HTR-8/SVneo (cell line): ENCODE measurements around the gene FLAD1.
"Not testable (repeated sequence)": the region's sequence is repeated elsewhere in the genome, so short reads cannot be mapped to it uniquely, and the experiment has no call there.

Source experiments
- DNase-seq: peaks from one replicate; pipeline ENCODE4 v3.0.0; 2011; ENCODE audit warnings: low spot score, mixed read lengths; ENCODE audit not compliant: insufficient read length
- FAIRE-seq: peaks from 2 replicates; lab custom pipeline; 2011; peaks lifted over from hg19 to GRCh38; lab: Jason Lieb, UNC

FLAD1 gene

DNA sequence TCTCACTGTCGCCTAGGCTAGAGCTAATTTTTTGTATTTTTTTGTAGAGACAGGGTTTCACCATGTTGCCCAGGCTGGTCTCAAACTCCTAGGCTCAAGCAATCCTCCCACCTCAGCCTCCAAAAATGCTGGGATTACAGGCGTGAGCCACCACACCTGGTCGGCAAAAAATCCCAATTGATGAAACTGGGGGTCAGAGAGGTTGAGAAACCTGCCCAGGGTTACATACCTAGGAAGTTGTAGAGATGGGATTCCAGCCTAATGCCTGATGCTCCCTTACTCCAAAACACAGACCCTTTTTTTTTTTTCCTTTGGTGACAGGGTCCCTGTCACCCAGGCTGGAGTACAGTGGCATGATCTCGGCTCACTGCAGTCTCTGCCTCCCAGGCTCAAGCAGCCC lies 3.6 kb downstream of the FLAD1 start:
- FAIRE-seq, DNase-seq: not testable (repeated sequence)

DNA sequence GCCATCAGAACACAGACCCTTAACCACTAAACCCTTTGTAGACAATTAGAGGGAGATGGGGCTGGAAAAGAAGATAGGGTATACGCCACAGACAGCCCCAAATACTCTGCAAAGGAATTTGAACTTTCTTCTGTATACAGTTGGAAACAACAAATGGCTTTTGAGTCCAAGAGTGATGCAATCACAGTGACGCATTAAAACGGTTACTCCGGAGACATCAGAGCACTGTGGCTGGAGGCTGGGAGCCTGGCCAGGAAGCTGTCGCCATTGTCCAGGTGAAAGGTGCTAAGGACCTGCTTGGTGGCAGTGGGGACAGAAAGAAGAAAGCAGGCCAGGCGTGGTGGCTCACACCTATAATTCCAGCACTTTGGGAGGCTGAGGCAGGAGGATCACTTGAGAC lies 4.2 kb downstream of the FLAD1 start:
- no peak for FAIRE-seq
- DNase-seq: no peak

DNA sequence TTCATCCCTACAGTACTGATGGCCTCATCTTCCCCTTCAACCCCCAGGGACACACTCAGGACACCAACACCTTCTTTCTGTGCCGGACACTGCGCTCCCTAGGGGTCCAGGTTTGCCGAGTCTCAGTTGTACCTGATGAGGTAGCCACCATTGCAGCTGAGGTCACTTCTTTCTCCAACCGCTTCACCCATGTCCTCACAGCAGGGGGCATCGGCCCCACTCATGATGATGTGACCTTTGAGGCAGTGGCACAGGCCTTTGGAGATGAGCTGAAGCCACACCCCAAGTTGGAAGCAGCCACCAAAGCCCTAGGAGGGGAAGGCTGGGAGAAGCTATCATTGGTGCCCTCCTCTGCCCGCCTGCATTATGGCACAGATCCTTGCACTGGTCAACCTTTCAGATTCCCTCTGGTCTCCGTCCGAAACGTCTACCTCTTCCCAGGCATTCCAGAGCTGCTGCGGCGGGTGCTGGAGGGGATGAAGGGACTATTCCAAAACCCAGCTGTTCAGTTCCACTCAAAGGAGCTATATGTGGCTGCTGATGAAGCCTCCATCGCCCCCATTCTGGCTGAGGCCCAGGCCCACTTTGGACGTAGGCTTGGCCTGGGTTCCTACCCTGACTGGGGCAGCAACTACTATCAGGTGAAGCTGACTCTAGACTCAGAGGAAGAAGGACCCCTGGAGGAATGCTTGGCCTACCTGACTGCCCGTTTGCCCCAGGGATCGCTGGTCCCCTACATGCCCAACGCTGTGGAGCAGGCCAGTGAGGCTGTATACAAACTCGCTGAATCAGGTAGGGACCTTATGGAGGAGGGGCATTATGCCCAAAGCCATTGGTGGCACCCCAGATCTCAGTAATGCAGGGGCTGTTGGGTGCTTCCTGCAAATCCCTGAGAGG lies 5.2 kb downstream of the FLAD1 start:
- DNase-seq: no peak
- no peak for FAIRE-seq

DNA sequence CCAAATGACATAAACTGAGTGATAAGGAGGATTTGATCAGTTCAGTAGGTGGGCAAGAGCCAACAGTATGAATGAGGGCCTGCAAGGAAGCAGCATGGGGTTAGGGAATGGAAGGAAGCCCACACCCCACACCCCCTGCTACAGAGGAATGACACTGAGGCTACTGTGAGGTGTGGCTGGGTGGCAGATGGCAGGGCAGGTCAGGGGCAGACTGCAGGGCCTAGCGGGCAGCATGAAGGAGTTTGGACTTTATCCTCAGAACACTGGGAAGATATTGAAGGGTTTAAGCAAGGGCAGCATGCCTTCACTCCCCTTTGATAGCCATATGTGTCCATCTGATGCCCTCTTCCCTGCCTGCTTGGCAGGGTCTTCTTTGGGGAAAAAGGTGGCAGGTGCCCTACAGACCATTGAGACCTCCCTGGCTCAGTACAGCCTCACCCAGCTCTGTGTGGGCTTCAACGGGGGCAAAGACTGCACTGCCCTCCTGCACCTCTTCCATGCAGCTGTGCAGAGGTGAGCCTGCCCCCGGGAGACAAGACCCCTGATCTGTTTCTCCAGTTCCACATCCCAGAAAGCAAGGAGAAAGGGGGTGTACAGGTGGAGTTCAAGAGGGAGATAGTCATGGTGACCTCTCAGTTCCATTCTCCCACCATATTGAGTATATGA lies 6.2 kb downstream of the FLAD1 start:
- FAIRE-seq: no peak

DNA sequence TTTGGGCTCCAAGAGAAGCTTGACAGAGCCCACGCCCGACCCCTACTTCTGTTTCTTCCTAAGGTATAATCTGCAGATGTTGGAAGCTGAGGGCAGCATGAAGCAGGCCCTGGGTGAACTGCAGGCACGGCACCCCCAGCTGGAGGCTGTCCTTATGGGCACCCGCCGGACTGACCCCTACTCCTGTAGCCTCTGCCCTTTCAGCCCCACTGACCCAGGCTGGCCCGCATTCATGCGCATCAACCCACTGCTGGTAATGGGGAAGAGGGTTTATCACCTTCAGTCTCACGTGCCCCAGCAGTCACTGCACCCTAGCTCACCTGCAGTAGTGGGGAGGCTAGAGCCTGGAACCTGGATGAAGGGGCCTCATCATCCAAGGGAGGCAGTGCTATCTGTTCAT lies 7.1 kb downstream of the FLAD1 start:
- FAIRE-seq: no peak
- no peak for DNase-seq

More for the DNA sequence above, 6.2 kb downstream of the FLAD1 start:
- no peak for DNase-seq

DNA sequence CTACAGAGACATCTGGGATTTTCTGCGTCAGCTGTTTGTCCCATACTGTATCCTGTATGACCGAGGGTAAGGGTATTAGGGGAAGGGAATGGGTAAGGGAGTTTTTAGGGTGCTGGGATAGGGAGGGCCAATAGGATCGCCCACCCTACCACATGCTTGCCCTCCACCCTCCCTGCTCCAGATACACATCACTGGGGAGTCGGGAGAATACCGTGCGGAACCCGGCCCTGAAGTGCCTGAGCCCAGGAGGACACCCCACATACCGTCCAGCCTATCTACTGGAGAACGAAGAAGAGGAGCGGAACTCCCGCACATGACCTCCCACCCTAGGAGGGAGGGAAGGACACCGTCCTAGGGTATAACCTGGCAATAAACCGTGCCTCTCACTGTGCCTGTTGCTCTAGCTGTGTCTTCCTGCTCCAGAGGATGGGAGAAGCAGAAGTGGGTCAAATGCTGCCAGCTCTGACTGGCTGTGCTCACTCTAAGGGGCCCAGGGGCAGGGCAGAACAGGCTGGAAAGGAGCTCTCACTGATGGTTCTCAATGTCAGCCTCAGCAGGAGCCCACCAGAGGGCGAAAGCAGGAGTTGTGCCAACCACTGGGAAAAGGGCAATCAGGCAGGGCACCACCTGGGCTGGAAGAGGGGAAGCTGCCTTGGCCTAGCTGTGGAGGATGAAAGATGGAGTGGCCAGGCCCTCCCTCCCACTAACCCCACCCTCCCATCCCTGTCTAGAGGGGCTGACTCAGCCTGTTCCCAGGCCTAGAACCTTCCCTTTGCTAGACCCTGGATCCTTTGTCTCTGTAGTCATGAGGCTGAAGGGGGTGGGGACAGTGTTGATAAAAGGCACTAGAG lies 9.8 kb downstream of the FLAD1 start:
- FAIRE-seq: no peak
- no peak for DNase-seq

DNA sequence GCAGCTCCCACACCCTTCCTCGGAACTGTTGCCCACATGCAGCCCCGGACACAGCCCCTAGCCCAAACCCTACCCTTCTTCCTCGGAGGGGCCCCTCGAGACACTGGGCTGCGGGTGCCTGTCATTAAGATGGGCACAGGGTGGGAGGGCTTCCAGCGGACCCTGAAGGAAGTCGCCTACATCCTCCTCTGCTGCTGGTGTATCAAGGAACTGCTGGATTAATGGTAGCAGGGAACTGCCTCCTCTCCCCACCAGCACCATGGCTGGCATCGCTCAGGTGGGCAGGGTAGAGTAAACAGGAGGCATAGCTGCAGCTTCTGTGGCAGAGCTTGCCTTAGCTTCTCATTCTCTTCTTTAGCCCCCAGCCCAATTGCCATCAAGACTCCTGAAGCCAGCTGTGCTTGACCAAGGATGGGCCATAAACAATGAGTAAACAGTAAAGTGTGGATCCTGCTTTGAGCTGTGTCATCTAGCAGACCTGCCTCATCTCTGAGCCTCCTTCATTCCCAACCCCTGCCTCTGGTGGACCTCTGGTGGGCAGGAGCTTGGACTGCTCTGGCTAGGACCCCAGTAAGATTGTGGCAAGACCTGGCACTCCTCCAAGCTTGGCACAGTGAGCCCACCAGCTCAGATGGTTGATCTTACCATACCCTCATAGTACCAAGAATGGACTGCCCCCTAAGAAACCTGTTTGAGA lies 10.6 kb downstream of the FLAD1 start, which contains the start of gene LENEP:
Gene LENEP (plus strand): TSS at position 15 of the 697 bp plus-strand sequence. CDS start 22 bp downstream, at position 37.
- FAIRE-seq: no peak
- no peak for DNase-seq

DNA sequence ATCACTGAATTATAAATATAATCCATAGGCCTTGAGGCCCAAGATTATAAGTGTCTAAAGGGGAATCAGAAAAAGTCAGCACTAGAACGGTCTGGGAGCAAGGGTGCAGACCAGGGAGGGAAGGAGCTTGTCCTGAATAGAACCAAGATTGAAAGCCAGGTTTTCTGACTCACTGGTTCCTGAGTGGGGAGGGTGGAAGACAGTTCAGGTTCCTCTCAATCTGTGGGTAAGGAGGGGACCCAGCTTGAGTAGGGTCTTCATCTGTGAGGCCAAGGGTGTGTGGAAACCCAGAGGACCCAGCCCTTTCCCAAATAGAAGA lies 11.1 kb downstream of the FLAD1 start:
- no peak for DNase-seq
- FAIRE-seq: no peak

DNA sequence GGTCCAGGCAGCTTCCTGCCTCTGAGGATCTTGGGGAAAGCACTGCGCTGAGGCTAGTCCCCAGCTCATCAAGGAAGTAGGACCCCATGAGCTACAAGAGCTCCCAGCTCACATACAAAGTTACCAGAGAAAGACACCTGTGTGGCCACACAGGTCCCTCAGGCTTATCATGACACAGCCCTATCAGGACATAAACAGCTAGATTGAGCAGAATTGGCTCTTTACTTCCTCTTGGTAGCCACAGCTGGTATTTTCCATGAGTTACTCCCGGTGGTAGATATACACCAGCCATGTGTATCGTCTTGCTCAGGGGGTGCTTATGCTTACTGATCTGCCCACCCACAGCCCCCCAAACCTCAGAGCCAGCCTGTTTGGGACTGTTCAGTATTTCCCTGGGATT lies 11.4 kb downstream of the FLAD1 start:
- no peak for FAIRE-seq
- no peak for DNase-seq

DNA sequence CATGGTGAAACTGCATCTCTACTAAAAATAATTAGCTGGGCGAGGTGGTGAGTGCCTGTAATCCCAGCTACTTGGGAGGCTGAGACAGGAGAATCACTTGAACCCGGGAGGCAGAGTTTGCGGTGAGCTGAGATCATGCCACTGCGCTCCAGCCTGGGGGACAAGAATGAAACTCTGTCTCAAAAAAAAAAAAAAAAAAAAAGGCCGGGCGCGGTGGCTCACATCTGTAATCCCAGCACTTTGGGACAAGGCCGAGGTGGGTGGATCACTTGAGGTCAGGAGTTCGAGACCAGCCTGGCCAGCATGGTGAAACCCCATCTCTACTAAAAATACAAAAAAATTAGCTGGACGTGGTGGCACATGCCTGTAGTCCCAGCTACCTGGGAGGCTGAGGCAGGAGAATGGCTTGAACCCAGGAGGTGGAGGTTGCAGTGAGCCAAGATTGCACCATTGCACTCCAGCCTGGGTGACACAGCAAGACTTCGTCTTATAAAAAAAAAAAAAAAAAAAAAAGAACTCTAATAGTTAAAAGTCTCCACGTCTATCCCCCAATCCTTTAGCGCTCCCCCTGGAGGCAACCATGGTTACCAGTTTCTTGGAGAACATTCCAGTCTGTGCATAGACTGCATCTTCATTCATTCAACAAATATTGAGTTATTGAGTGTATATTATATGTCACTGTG lies 12.3 kb downstream of the FLAD1 start:
- DNase-seq, FAIRE-seq: not testable (repeated sequence)

DNA sequence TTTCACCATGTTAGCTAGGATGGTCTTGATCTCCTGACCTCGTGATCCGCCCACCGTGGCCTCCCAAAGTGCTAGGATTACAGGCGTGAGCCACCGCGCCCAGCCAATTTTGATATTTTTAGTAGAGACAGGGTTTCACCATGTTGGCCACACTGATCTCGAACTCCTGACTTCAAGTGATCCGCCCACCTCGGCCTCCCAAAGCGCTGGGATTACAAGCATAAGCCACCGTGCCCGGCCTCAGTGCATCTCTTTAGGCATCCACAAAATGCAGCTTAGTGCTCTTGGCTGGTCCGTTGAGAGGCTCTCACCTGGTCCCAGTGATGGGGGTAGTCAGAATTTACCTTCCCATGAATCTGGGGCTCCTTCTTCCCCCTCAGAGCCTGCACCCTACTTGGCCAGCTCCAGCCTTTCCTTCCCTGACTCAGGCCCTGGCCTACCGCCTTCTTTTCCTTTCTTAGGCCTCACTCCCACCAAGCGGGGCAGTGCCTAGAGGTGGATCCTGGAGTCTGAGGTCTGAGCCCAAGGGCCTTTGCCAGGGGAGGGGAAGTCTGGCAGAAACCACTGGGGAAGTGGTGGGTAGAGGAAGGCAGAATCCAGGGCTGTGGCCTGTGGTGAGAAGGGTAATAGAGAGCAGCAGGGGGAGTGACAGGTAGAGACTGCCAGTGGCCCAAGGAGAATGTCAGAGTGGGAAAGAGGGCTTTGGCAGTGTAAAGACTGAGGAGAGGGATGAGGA lies 14.0 kb downstream of the FLAD1 start:
- DNase-seq (no peak), FAIRE-seq (no peak)

DNA sequence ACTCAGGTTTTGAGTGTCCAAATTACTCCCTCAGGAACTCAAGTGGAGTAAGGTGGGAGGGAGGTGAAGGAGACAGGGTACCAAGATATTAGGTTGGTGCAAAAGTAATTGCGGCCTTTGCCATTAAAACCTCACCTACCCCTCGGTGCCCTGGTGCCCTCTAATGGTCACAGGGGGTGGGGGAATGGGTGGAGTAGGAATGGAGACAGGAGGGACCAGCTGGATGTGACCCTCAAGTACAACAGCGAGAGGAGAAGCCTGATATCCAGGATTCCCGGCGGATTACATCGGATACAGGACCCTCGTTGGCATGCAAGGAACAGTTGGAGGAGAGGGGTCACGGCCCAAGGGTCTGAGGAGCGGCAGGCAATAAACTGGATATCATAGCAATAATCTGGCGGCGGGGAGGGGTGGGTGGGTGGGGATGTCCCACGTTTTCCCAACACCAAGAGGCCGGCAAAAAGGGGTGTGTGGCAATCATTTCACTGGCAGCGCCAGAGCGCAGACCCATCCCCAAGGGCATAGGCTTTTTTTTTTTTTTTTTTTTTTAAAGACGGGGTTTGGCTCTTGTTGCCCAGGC lies 15.1 kb downstream of the FLAD1 start:
- FAIRE-seq (no peak), DNase-seq (no peak)

DNA sequence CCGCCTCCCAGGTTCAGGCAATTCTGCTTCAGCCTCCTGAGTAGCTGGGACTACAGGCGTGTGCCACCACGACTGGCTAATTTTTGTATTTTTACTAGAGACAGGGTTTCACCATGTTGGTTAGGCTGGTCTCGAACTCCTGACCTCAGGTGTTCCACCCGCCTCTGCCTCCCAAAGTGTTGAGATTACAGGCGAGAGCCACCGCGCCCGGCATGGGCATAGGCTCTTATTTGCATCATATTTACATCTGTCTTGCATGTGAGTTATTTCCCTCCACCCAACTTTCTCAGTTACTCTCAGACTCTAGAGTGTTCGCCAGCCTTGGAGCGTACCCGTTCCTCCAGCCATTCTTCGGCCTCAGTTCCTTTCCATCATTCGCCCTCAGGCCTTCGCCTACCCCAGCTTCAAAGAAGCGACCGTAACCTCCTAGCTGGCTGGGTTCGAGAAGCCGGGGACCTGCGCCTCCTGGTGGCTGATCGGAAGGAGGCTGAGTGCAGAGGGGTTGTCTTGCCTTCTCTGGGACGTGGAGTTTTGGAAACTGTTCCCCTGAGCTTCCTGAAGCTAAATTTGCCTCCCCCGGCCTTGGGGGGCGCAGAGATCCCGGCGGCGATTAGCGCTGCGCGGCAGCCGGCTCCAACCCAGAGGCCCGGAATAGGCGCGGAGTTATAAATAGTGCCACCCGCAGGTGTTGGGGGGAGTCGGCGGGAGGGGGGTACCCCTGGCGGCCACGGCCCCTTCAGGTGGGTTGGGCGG lies 15.8 kb downstream of the FLAD1 start:
- FAIRE-seq: no peak
- no peak for DNase-seq

DNA sequence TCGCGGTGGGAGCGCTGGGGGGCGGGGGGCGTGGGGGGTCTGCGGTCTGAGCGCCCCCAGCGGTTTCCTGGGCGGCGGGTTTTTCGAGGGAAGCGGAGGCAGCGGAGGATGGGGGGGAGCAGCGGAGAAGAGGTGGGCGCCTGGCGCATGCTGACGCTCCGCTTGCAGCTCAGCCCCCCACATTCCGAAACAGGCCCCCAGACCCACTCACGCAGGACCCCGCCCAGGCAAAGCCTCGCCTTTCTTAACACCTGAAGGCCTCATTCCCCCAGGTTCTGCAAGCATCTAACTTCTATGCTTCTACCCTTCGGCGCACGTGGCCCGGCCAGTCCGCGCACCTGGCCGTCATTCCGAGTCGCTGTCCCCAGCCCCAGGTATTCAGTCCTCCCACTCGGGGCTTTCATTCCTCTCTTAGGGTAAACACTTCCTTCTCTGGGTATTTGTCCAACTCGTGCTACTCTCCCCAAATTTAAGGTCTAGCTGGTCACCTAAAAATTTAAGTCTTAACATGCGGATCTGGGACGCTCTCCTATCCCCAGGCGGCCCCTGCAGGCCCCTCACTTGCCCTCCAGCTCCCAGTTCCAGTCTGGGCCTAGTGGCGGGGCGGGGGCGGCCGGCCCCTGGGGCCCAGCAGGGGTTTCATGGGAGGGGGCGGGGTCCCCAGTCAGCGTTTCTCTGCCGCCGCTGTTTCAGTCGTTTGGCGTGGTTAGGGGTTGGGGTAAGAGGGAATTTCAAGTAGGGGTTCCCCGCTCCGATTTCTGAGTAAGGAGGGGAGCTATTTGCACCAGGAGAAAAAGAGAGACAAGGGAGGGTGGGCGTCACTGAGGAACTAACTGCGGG lies 16.6 kb downstream of the FLAD1 start:
- no peak for FAIRE-seq
- no peak for DNase-seq

DNA sequence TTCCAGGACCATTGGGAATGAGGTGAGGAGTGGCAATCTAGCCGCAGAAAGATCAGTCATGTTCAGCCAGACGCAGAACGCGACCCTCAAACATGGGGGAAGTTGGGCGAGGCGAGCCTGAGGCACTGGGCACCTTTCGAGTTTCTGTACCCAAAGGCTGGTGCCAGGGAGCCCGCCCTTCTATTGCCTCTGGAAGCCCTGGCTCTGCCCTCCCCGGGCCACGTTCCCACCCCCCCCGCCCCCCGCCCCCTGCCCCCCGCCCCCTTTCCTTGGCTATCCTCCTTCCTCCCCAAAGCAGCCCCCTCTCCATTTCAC lies 17.2 kb downstream of the FLAD1 start:
- DNase-seq: no peak
- no peak for FAIRE-seq

DNA sequence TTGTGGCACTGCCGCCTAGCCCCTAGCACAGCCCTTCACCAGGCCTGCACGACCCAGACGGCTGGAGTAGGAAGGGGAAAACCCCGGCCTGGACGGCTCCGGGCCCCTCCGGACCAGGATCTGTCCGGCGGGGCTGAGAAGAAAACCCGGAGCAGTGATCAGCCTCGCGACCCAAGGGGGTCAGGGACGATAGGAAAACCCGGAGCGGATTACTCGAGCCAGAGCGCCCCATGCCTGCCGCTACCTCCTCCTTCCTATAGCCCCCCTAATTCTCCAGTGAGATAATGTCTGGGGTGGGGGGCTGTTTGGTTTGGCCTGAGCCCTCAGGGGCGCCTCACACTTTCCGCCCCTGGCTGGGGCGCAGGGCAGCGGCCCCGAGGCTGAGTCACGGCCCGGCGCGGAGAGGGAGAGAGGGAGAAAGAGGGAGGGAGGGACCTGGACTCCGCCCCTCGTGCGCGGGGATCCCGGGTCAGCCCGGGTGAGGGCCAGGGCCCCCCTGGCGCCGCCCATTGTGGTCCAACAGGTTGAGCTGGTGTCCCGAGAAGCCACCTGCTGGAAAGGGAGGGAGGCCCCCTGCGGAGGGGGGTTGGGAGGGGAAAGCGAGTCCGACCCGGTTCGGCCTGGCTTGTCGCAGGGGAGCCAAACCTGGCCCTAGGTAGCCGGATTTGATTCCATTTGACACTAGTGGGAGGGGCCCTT lies 17.7 kb downstream of the FLAD1 start:
- FAIRE-seq: no peak

DNA sequence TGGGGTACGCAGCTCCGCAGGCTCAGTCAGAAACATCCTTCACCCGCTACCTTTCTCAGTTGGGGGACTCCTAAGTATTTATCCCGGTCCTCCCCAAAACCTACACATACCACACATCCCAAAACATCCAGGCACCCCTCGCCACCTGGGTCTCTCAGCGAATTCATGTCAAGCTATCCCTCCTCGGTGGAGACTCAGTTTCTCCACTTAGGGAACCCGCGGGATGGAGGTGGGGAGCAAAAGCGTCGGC lies 18.2 kb downstream of the FLAD1 start:
- DNase-seq (peak; percentile 38), FAIRE-seq (no peak)

More for the DNA sequence above, 17.7 kb downstream of the FLAD1 start:
- DNase-seq: peak; percentile 78
